T-helper 17 cell (primary cell): ENCODE measurements around the gene PKNOX2. TPM values are rescaled to one million over a fixed set of nuclear protein-coding genes. Genes with fewer than 3 reads are reported as not detected.

Experiments
- ATAC-seq: fragments of 150-1000 bp; cut with Tn5 transposase; 2 replicates; pipeline ENCODE4 v1.10.0; 2021; ENCODE audit warnings: mild to moderate bottlenecking, moderate library complexity
- DNase-seq, 3 donors: peaks; one replicate each; pipeline versions ENCODE4 v3.0.0 to v3.0.0-alpha.2; 2020 to 2021
- H3K9me3 ChIP-seq: one replicate; pipeline ENCODE4 v1.7.0; 2013; ENCODE audit warnings: low read length, mild to moderate bottlenecking; ENCODE audit not compliant: control insufficient read depth, poor library complexity, severe bottlenecking
- H3K27ac Mint-ChIP-seq: one replicate; pipeline ENCODE4 v1.8.0; 2022; ENCODE audit warnings: mild to moderate bottlenecking, moderate library complexity, mixed read lengths
- H3K27me3 Mint-ChIP-seq: one replicate; pipeline ENCODE4 v1.8.0; 2022; ENCODE audit warnings: mixed read lengths
- H3K36me3 Mint-ChIP-seq: one replicate; pipeline ENCODE4 v1.8.0; 2022; ENCODE audit warnings: low read depth, mixed read lengths
- H3K4me1 Mint-ChIP-seq: one replicate; pipeline ENCODE4 v1.8.0; 2022; ENCODE audit warnings: mild to moderate bottlenecking, mixed read lengths
- H3K4me3 Mint-ChIP-seq: one replicate; pipeline ENCODE4 v1.8.0; 2022; ENCODE audit warnings: mild to moderate bottlenecking, moderate library complexity, mixed read lengths
- total RNA-seq, 4 donors: library from RNA in 2 of 4; stranded (reverse) in 2 of 4; gene quantifications; one replicate each; pipeline ENCODE4 v1.2.3 and lab custom pipeline; 2022 to 2026

Gene PKNOX2
- total RNA-seq, 2 donors from 2014 or later, result not detected

- Mint-ChIP-seq H3K27me3 (peaks cover 48% of the 10 kb centered on the region), H3K4me1 (no peaks in the 10 kb centered on the region), H3K27ac (no peak overlapping the region), H3K4me3 (no peak overlapping the region), H3K36me3 (peaks cover 2% of the 10 kb centered on the region)
- H3K9me3 ChIP-seq, result no peaks in the 10 kb centered on the region
- ATAC-seq (no peak), DNase-seq (no peak)
Observed at GRCh38 chr11:125226031-125226430, 61.5 kb downstream of the PKNOX2 start.

GRCh38 chr11:125226706-125227105, 62.2 kb downstream of the PKNOX2 start:
- Mint-ChIP-seq H3K36me3 (peaks cover 2% of the 10 kb centered on the region), H3K4me3 (no peak overlapping the region), H3K27me3 (peaks cover 53% of the 10 kb centered on the region), H3K27ac (no peak overlapping the region), H3K4me1 (peaks cover 2% of the 10 kb centered on the region)
- no peak for DNase-seq
- H3K9me3 ChIP-seq, result no peaks in the 10 kb centered on the region
- ATAC-seq, result no peak

- peaks cover 2% of the 10 kb centered on the region for H3K4me1 Mint-ChIP-seq
- H3K4me3 Mint-ChIP-seq, result no peak overlapping the region
- no peak for ATAC-seq
- H3K27me3 Mint-ChIP-seq, result peaks cover 57% of the 10 kb centered on the region
- no peak overlapping the region for H3K27ac Mint-ChIP-seq
- H3K36me3 Mint-ChIP-seq, result peaks cover 2% of the 10 kb centered on the region
- H3K9me3 ChIP-seq, result no peaks in the 10 kb centered on the region
- no peak for DNase-seq
Observed at GRCh38 chr11:125227151-125227550, 62.6 kb downstream of the PKNOX2 start.

- no peaks in the 10 kb centered on the region for H3K9me3 ChIP-seq
- H3K4me3 Mint-ChIP-seq, result no peak overlapping the region
- H3K27me3 Mint-ChIP-seq, result peaks cover 66% of the 10 kb centered on the region
- ATAC-seq (no peak), DNase-seq (no peak)
- H3K36me3 Mint-ChIP-seq, result peaks cover 2% of the 10 kb centered on the region
- H3K4me1 Mint-ChIP-seq, result peaks cover 2% of the 10 kb centered on the region
- no peak overlapping the region for H3K27ac Mint-ChIP-seq
Observed at GRCh38 chr11:125228445-125228844, 63.9 kb downstream of the PKNOX2 start.

- no peak overlapping the region for H3K27ac Mint-ChIP-seq
- H3K9me3 ChIP-seq, result no peaks in the 10 kb centered on the region
- H3K36me3 Mint-ChIP-seq, result peaks cover 2% of the 10 kb centered on the region
- H3K27me3 Mint-ChIP-seq, result peaks cover 71% of the 10 kb centered on the region
- H3K4me3 Mint-ChIP-seq, result no peak overlapping the region
- ATAC-seq (no peak), DNase-seq (no peak)
- H3K4me1 Mint-ChIP-seq, result peaks cover 4% of the 10 kb centered on the region
Observed at GRCh38 chr11:125228993-125229392, 64.4 kb downstream of the PKNOX2 start.

- Mint-ChIP-seq H3K36me3 (peaks cover 2% of the 10 kb centered on the region), H3K27ac (no peak overlapping the region), H3K4me1 (peaks cover 5% of the 10 kb centered on the region), H3K4me3 (no peak overlapping the region), H3K27me3 (peaks cover 80% of the 10 kb centered on the region)
- H3K9me3 ChIP-seq, result no peaks in the 10 kb centered on the region
- ATAC-seq (no peak), DNase-seq (no peak)
Observed at GRCh38 chr11:125229916-125230315, 65.4 kb downstream of the PKNOX2 start.

- ATAC-seq, result no peak
- Mint-ChIP-seq H3K27me3 (peaks cover 80% of the 10 kb centered on the region), H3K4me3 (no peak overlapping the region), H3K4me1 (peaks cover 5% of the 10 kb centered on the region), H3K36me3 (peaks cover 5% of the 10 kb centered on the region), H3K27ac (no peak overlapping the region)
- H3K9me3 ChIP-seq, result peaks cover 2% of the 10 kb centered on the region
- no peak for DNase-seq
Observed at GRCh38 chr11:125233116-125233515, 68.6 kb downstream of the PKNOX2 start.

GRCh38 chr11:125233736-125234275, 69.3 kb downstream of the PKNOX2 start:
- peaks cover 80% of the 10 kb centered on the region for H3K27me3 Mint-ChIP-seq
- no peak for ATAC-seq
- H3K4me3 Mint-ChIP-seq, result no peak overlapping the region
- peaks cover 5% of the 10 kb centered on the region for H3K4me1 Mint-ChIP-seq
- H3K9me3 ChIP-seq, result peaks cover 2% of the 10 kb centered on the region
- peaks cover 5% of the 10 kb centered on the region for H3K36me3 Mint-ChIP-seq
- DNase-seq, result no peak
- no peak overlapping the region for H3K27ac Mint-ChIP-seq

GRCh38 chr11:125235071-125235471, 70.5 kb downstream of the PKNOX2 start:
- Mint-ChIP-seq H3K27ac (no peak overlapping the region), H3K27me3 (peaks cover 69% of the 10 kb centered on the region), H3K4me1 (peaks cover 5% of the 10 kb centered on the region), H3K36me3 (peaks cover 3% of the 10 kb centered on the region), H3K4me3 (no peak overlapping the region)
- DNase-seq, result no peak
- peaks cover 2% of the 10 kb centered on the region for H3K9me3 ChIP-seq
- no peak for ATAC-seq

GRCh38 chr11:125236072-125236825, 71.7 kb downstream of the PKNOX2 start:
- ATAC-seq (no peak), DNase-seq (no peak)
- H3K36me3 Mint-ChIP-seq, result peaks cover 3% of the 10 kb centered on the region
- H3K27me3 Mint-ChIP-seq, result peaks cover 65% of the 10 kb centered on the region
- H3K4me1 Mint-ChIP-seq, result peaks cover 5% of the 10 kb centered on the region
- H3K4me3 Mint-ChIP-seq, result no peak overlapping the region
- H3K9me3 ChIP-seq, result peaks cover 2% of the 10 kb centered on the region
- H3K27ac Mint-ChIP-seq, result no peak overlapping the region

GRCh38 chr11:125239585-125240560, 75.3 kb downstream of the PKNOX2 start:
- Mint-ChIP-seq H3K27ac (no peak overlapping the region), H3K36me3 (peaks cover 3% of the 10 kb centered on the region), H3K4me3 (no peak overlapping the region), H3K4me1 (no peaks in the 10 kb centered on the region), H3K27me3 (peaks cover 37% of the 10 kb centered on the region)
- peaks cover 2% of the 10 kb centered on the region for H3K9me3 ChIP-seq
- ATAC-seq (no peak), DNase-seq (no peak)

- no peak for DNase-seq
- no peaks in the 10 kb centered on the region for H3K4me1 Mint-ChIP-seq
- peaks cover 36% of the 10 kb centered on the region for H3K27me3 Mint-ChIP-seq
- ATAC-seq, result no peak
- H3K36me3 Mint-ChIP-seq, result peaks cover 3% of the 10 kb centered on the region
- H3K4me3 Mint-ChIP-seq, result no peak overlapping the region
- peaks cover 2% of the 10 kb centered on the region for H3K9me3 ChIP-seq
- H3K27ac Mint-ChIP-seq, result no peak overlapping the region
Observed at GRCh38 chr11:125241104-125241503, 76.6 kb downstream of the PKNOX2 start.

GRCh38 chr11:125242141-125242775, 77.7 kb downstream of the PKNOX2 start:
- peaks cover 37% of the 10 kb centered on the region for H3K27me3 Mint-ChIP-seq
- no peaks in the 10 kb centered on the region for H3K4me1 Mint-ChIP-seq
- H3K36me3 Mint-ChIP-seq, result peaks cover 2% of the 10 kb centered on the region
- DNase-seq, result no peak
- no peak for ATAC-seq
- H3K4me3 Mint-ChIP-seq, result no peak overlapping the region
- no peak overlapping the region for H3K27ac Mint-ChIP-seq
- no peaks in the 10 kb centered on the region for H3K9me3 ChIP-seq
